ENCODE results near the gene ZFP69.
"Not testable (repeated sequence)": the region's sequence is repeated elsewhere in the genome, so short reads cannot be mapped to it uniquely, and the experiment has no call there.

The ZFP69 gene

GRCh38 chr1:40502651-40503050 is 25.6 kb downstream of the ZFP69 start:
- H3K27ac ChIP-seq, H3K4me3 ChIP-seq: not testable (repeated sequence)

GRCh38 chr1:40507973-40508372 is 30.9 kb downstream of the ZFP69 start:
- Histone ChIP-seq H3K4me3 (peak overlapping the region; percentile 48 to 74 (median 61)), H3K27ac (peak overlapping the region in 20 of 21 experiments; percentile 14 to 87 (median 76))

GRCh38 chr1:40508375-40509341 is 31.6 kb downstream of the ZFP69 start, which contains the start of gene EXO5:
EXO5 (plus strand) TSS chr1:40508767; CDS start chr1:40514545, 5,778 bp downstream.
- Histone ChIP-seq H3K4me3 (peak within 1 kb of the TSS; percentile 48 to 74 (median 61)), H3K27ac (peak within 1 kb of the TSS in 20 of 21 experiments; percentile 14 to 87 (median 76))

GRCh38 chr1:40519517-40519916 is 42.4 kb downstream of the ZFP69 start:
- no peak overlapping the region for H3K27ac ChIP-seq
- no peak overlapping the region for H3K4me3 ChIP-seq

- peak overlapping the region; percentile 51 to 70 (median 63) for H3K4me3 ChIP-seq
- H3K27ac ChIP-seq = peak overlapping the region in 19 of 21 experiments; percentile 52 to 89 (median 78)
Observed at GRCh38 chr1:40530735-40531380, 53.8 kb downstream of the ZFP69 start.

GRCh38 chr1:40531381-40532061 is 54.4 kb downstream of the ZFP69 start, which contains the start of gene ZNF684:
ZNF684 (plus strand) TSS chr1:40531637; CDS start chr1:40533167, 1,530 bp downstream.
- H3K27ac ChIP-seq = peak within 1 kb of the TSS in 20 of 21 experiments; percentile 52 to 89 (median 78)
- peak within 1 kb of the TSS; percentile 51 to 70 (median 63) for H3K4me3 ChIP-seq

- Histone ChIP-seq H3K27ac (peak overlapping the region in 18 of 21 experiments; percentile 52 to 89 (median 79)), H3K4me3 (peak overlapping the region; percentile 51 to 70 (median 63))
Observed at GRCh38 chr1:40532062-40532389, 54.9 kb downstream of the ZFP69 start.

GRCh38 chr1:40532844-40533424 is 55.8 kb downstream of the ZFP69 start:
- no peak overlapping the region for H3K4me3 ChIP-seq
- H3K27ac ChIP-seq = no peak overlapping the region

- H3K27ac ChIP-seq = no peak overlapping the region
- no peak overlapping the region for H3K4me3 ChIP-seq
Observed at GRCh38 chr1:40534589-40534988, 57.5 kb downstream of the ZFP69 start.

GRCh38 chr1:40535732-40536131 is 58.6 kb downstream of the ZFP69 start:
- no peak overlapping the region for H3K27ac ChIP-seq

GRCh38 chr1:40539338-40539737 is 62.2 kb downstream of the ZFP69 start:
- no peak overlapping the region for H3K27ac ChIP-seq
- H3K4me3 ChIP-seq = no peak overlapping the region

More at GRCh38 chr1:40535732-40536131, 58.6 kb downstream of the ZFP69 start:
- no peak overlapping the region for H3K4me3 ChIP-seq
